ENCODE measurements around the gene XPOT.
"Not testable (repeated sequence)": the region's sequence is repeated elsewhere in the genome, so short reads cannot be mapped to it uniquely, and the experiment has no call there.

The XPOT gene
- 107 reads per million, percentile 84 among the genes with 10 or more reads in this experiment for total RNA-seq

GRCh38 chr12:64403707-64404469, at the start of gene XPOT:
Gene XPOT (plus strand): TSS chr12:64404392. CDS start chr12:64410036, 5,644 bp downstream.
- peak; percentile 89 for DNase-seq

GRCh38 chr12:64356209-64356608, 48.0 kb upstream of the XPOT start:
- DNase-seq = not testable (repeated sequence)

- not testable (repeated sequence) for DNase-seq
Observed at GRCh38 chr12:64361173-64361572, 43.0 kb upstream of the XPOT start.

GRCh38 chr12:64362721-64363305, 41.4 kb upstream of the XPOT start:
- DNase-seq = no peak

- DNase-seq = no peak
Observed at GRCh38 chr12:64383675-64384074, 20.5 kb upstream of the XPOT start.

- DNase-seq = no peak
Observed at GRCh38 chr12:64385019-64385418, 19.2 kb upstream of the XPOT start.

GRCh38 chr12:64385468-64385867, 18.7 kb upstream of the XPOT start:
- DNase-seq = no peak

GRCh38 chr12:64387197-64387816, 16.9 kb upstream of the XPOT start:
- DNase-seq = no peak

GRCh38 chr12:64389154-64389553, 15.0 kb upstream of the XPOT start:
- DNase-seq = no peak

- no peak for DNase-seq
Observed at GRCh38 chr12:64390275-64390851, 13.8 kb upstream of the XPOT start, which contains the start of gene C12orf56. Gene C12orf56 (minus strand): TSS chr12:64390758. CDS start chr12:64390565, 193 bp downstream.

- DNase-seq = no peak
Observed at GRCh38 chr12:64392221-64392620, 12.0 kb upstream of the XPOT start.

GRCh38 chr12:64395739-64396138, 8.5 kb upstream of the XPOT start:
- no peak for DNase-seq

- peak; percentile 9 for DNase-seq
Observed at GRCh38 chr12:64400041-64400440, 4.2 kb upstream of the XPOT start.

- no peak for DNase-seq
Observed at GRCh38 chr12:64402181-64402580, 2.0 kb upstream of the XPOT start.

- DNase-seq = peak; percentile 32
Observed at GRCh38 chr12:64404470-64405256, 471 bp downstream of the XPOT start.

GRCh38 chr12:64407342-64408223, 3.4 kb downstream of the XPOT start:
- no peak for DNase-seq

GRCh38 chr12:64411427-64411826, 7.2 kb downstream of the XPOT start:
- no peak for DNase-seq

- no peak for DNase-seq
Observed at GRCh38 chr12:64412459-64412858, 8.3 kb downstream of the XPOT start.

GRCh38 chr12:64413884-64414283, 9.7 kb downstream of the XPOT start:
- DNase-seq = no peak

GRCh38 chr12:64418209-64418608, 14.0 kb downstream of the XPOT start:
- no peak for DNase-seq

- no peak for DNase-seq
Observed at GRCh38 chr12:64419696-64420095, 15.5 kb downstream of the XPOT start.

- no peak for DNase-seq
Observed at GRCh38 chr12:64427988-64428387, 23.8 kb downstream of the XPOT start.
